HG02763 (cell line): ENCODE results near the gene SNX13.
"Not testable (repeated sequence)": the region's sequence is repeated elsewhere in the genome, so short reads cannot be mapped to it uniquely, and the experiment has no call there.

Source experiments
- ATAC-seq: cut with Tn5 transposase; IDR thresholded peaks from one replicate; pipeline ENCODE4 v1.9.1; 2021; ENCODE audit warnings: mild to moderate bottlenecking, moderate library complexity; ENCODE audit not compliant: unreplicated experiment

SNX13 gene

GRCh38 chr7:17855202-17855601 lies 85.1 kb downstream of the SNX13 start:
- ATAC-seq: no peak

- no peak for ATAC-seq
Observed at GRCh38 chr7:17854261-17855047, 85.8 kb downstream of the SNX13 start.

DNA sequence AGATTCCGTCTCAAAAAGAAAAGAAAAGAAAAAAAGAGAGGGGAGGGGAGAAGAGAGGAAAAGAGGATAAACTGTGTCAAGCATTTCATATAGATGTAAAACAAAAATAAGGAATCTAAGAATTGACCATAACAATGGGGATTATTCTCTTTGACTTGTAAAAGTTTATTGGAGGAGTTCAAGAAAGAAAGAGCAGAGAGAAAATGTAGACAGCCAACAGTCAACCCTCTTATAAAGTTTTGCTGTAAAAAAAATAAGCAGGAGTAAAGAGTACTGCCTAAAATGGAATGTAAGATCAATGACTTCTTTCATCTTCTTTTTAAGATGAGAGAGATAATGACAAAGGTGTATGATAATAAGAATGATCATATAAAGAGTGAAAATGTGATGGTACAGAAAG lies 87.9 kb downstream of the SNX13 start:
- no peak for ATAC-seq

- no peak for ATAC-seq
Observed at GRCh38 chr7:17849504-17849903, 90.8 kb downstream of the SNX13 start.

- ATAC-seq: no peak
Observed at GRCh38 chr7:17848516-17848915, 91.8 kb downstream of the SNX13 start.

DNA sequence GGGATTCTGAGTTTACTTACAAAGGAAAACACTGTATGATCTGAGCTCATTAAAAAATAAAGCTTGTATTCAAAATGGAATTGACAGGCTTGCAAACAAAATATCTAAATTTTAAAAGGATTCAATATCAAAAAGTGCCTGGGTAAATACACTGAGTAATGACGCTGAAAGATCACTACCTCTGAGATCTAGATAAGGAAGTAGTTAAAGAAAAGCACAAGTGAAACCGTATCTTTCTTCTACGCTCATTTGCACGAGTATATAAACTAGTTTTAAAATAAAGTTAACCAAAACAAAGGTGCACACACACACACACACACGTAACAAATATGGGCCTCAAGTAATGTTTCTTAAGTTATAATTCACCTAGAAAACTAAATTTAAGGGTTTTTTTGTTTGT lies 93.4 kb downstream of the SNX13 start:
- no peak for ATAC-seq

- no peak for ATAC-seq
Observed at GRCh38 chr7:17845197-17845547, 95.1 kb downstream of the SNX13 start.

DNA sequence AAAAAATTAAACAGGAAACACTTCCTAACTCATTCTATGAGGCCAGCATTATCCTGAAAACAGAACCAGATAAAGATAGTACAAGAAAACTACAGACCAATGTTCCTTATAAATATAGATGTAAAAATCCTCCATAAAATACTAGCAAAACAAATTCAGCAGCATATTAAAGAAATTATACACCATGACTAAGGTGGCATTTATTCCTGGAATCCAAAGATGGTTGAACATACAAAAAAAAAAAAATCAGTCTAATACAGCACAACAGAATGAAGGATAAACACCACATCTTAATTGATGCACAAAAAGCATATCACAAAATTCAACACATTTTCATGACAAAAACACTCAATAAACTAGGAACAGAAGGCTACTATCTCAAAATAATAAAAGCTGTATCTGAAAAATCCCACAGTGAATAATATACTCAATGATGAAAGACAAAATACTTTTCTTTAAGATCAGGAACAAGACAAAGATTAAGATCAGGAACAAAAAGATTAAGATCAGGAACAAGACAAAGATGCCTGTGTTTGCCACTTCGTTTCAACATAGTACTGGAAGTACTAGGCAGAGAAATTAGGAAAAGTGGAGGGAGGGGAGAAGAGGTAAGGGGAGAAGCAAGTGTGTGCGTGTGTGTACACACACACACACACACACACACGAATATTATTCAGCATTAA lies 95.6 kb downstream of the SNX13 start:
- no peak for ATAC-seq

DNA sequence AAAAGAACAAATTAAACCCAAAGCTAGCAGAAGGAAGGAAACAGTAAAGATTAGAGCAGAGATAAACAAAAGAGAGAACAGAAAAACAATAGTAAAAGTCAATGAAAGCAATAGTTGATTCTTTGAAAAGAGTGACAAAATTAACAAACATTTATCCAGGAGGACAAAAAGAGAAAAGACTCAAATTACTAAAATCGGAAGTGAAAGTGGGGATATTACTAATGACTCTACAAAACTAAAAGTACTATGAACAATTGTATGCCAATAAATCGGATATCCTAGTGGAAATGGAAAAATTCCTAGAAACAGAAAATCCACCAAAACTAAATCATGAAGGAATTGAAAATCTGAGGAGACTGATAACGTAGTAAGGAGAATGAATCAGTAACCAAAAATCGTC lies 96.3 kb downstream of the SNX13 start:
- no peak for ATAC-seq

DNA sequence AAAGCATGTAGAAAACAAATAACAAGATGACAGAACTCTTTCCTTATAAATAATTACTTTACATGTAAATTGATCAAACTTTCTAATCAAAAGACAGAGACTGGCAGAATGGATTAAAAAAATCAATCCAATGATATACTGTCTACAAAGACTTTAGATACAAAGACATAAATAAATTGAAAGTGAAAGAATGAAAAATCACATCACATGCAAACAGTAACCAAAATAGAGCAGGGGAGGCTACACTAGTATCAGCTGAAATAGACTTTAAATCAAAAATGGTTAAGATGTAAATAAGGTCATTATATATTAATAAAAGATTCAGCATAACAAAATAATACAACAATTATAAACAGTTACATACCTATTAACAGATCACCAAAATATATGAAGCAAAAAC lies 97.3 kb downstream of the SNX13 start:
- no peak for ATAC-seq

DNA sequence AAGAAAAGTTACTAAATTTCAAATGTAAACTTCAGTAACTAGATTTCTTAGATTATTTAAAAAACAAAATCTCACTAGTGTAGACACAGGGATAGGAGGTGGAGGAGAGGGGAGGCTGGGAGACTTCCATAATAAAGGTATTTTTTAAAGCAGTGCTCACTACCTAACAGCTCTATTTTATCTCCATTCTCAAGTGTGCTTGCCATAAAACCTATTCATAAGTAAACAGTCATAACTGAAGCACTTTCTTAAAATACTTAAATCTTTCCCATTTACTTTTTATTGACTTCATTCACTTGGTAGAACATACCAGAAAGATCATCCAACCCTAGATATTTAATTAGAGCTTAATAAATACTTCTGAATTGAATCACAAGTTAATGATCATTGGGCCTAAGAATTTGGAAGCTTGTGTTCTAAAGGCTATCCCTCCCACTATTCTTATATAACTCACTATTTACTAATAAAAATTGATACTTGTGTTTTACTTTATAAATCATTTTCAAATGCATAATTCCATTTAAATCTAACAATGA lies 107.4 kb downstream of the SNX13 start:
- ATAC-seq: no peak

GRCh38 chr7:17832242-17832641 lies 108.1 kb downstream of the SNX13 start:
- ATAC-seq: no peak

- ATAC-seq: no peak
Observed at GRCh38 chr7:17830206-17830605, 110.1 kb downstream of the SNX13 start.

DNA sequence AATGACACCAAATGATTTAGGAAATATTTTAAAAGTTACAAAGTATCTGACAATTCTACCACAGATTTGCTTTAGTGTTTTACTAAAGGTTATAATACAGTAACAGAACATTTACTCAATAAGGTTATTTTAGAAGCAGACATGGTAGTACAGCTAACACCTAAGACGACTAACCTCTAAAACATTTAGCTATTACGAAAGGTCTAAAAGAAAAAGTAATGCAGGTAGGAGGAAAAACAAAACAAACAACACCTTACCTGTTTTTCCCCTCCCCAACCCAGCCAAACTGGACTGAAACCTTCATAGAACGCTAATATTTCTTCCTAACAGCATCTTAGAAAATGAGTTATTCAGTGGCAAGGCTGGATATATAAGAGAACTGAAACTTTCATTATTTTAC lies 111.3 kb downstream of the SNX13 start:
- ATAC-seq: no peak

DNA sequence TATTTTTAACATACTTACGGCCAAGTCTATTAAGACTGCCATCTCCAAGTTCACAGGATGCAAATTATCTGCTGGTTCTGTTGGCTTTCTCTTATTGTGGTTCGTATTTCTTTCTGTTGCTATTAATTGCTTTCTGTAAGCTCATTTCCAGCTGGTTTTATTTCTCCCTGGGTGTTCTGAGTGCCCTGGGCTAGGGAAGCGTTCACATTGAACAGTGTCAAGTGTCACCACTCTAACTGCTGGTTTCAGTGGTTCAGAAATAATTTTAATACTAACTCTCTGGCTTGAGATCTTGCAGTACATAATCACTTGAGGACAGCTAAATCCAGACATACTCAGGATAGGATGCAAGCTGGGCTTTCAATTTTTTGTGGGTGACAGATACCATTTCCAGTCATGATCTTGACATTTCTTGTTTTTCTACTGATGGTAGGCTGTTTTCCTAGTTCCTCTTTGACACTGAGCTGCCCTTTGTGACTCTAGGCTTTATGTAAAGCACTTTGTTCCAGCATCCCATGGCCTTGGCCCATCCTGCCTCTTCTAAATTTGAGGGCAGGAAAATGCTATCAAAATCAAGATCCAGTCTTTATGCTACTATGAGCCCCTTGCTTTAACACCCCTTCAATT lies 117.6 kb downstream of the SNX13 start:
- no peak for ATAC-seq

- no peak for ATAC-seq
Observed at GRCh38 chr7:17816903-17817302, 123.4 kb downstream of the SNX13 start.

DNA sequence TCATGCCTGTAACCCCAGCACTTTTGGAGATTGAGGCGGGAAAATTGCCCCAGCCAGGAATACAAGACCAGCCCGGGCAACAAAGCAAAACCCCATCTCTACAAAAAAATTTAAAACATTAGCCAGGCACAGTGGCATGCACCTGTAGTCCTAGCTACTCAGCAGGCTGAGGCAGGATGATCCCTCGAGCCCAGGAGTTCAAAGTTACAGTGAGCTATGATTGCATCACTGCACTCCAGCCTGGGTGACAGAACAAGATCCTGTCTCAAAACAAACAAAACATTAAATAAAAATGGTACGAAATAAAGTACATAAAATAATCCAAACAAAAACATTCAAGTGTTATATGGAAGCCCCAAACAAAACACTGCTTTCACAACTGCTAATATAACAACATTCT lies 125.0 kb downstream of the SNX13 start:
- ATAC-seq: no peak

DNA sequence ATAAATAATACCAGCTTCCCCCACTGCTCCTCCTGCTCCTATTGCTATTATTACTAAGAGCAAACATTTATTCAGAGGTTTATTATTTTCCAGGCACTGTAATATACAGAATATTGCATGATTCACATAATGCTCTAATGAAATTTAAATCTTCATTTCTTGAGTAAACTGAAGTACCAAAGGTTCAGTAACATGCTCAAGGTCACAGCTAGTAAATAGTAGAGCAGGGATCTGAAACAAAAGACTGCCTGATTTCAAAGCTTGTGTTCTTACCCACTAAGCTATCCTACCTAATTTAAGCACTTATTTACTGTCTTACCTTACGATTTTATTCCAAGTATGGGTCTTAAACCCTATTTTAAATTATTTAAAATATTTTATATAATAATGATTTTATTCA lies 126.2 kb downstream of the SNX13 start:
- no peak for ATAC-seq

- not testable (repeated sequence) for ATAC-seq
Observed at GRCh38 chr7:17809215-17809614, 131.1 kb downstream of the SNX13 start.

GRCh38 chr7:17807242-17807641 lies 133.1 kb downstream of the SNX13 start:
- ATAC-seq: no peak

GRCh38 chr7:17806631-17807030 lies 133.7 kb downstream of the SNX13 start:
- no peak for ATAC-seq

DNA sequence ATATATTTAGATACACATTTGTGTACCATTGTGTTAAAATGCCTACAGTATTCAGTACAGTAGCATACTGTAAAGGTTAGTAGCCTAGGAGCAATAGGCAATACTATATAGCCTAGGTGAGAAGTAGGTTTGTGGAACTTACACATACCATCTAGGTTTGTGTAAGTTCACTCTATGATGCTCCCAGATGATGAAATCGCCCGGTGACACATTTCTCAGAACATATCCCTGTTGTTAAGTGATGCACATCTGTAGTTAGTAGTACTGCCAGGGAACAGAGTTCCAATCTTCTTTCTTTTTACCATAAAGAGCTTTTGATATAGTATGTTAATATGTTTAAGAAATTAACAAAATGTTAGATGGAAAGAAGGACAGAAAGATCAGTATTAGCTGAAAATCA lies 138.2 kb downstream of the SNX13 start:
- no peak for ATAC-seq
